Activated T-cell treated with anti-CD3 and anti-CD28 coated beads, Interleukin-2, amount 50 U/mL, for 72 hours (primary cell): ENCODE results near the gene TLE2. TPM values are rescaled to one million over a fixed set of nuclear protein-coding genes. Genes with fewer than 3 reads are reported as not detected.
"Not testable (repeated sequence)": the region's sequence is repeated elsewhere in the genome, so short reads cannot be mapped to it uniquely, and the experiment has no call there.

Experiments
- ATAC-seq, 2 donors: fragments of 150-1000 bp; cut with Tn5 transposase; replicated peaks in 1 of 2; 2 replicates each; pipeline ENCODE4 v1.10.0; 2021; ENCODE audit warnings: moderate library complexity in 2 of 2, mild to moderate bottlenecking in 1 of 2
- DNase-seq, 2 donors: peaks; one replicate each; pipeline ENCODE4 v3.0.0; 2021 to 2022; ENCODE audit warnings: mixed read lengths in 1 of 2
- H3K27ac Mint-ChIP-seq: one replicate; pipeline ENCODE4 v1.8.0; 2022; ENCODE audit warnings: mild to moderate bottlenecking, moderate library complexity, mixed read lengths
- H3K27me3 Mint-ChIP-seq: one replicate; pipeline ENCODE4 v1.8.0; 2022; ENCODE audit warnings: low read depth, mixed read lengths
- H3K36me3 Mint-ChIP-seq, 2 donors: one replicate each; pipeline ENCODE4 v1.8.0; 2022; ENCODE audit warnings: mixed read lengths in 2 of 2, mild to moderate bottlenecking in 1 of 2; ENCODE audit not compliant: insufficient read depth in 2 of 2
- H3K4me1 Mint-ChIP-seq: one replicate; pipeline ENCODE4 v1.8.0; 2022; ENCODE audit warnings: low read depth, mixed read lengths
- H3K4me3 Mint-ChIP-seq, 2 donors: one replicate each; pipeline ENCODE4 v1.8.0; 2022; ENCODE audit warnings: mild to moderate bottlenecking in 2 of 2, mixed read lengths in 2 of 2, moderate library complexity in 2 of 2
- H3K9me3 Mint-ChIP-seq, 2 donors: one replicate each; pipeline ENCODE4 v1.8.0; 2022; ENCODE audit warnings: mixed read lengths in 2 of 2
- total RNA-seq, 2 donors: library from RNA; stranded (reverse); gene quantifications; one replicate each; pipeline ENCODE4 v1.2.3, GENCODE V29; 2022

TLE2 gene
- total RNA-seq, 2 donors from 2014 or later = 12.4 to 16.5 TPM

DNA sequence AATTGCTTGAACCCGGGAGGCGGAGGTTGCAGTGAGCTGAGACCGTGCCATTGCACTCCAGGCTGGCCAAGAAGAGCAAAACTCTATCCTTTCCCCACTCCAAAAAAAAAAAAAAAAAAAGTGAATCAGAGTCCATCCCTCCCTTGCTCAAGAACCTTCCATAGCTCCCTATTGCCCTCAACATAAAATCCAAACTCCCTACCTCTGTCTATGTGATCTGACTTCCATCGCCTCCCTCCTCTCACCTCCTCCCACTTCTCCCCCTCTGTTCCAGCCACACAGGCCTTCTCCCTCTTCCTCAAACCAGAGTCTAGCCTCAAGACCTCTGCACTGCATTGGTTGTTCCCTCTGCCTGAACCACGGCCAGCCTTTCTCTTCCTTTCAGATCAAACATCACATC, 10.0 kb upstream of the TLE2 start:
- Mint-ChIP-seq H3K9me3 (no peaks in the 10 kb centered on the region), H3K4me1 (peaks cover 36% of the 10 kb centered on the region), H3K27me3 (no peaks in the 10 kb centered on the region), H3K4me3 (peak overlapping the region in 1 of 2 donors; percentile 24), H3K27ac (no peak overlapping the region), H3K36me3 (no peaks in the 10 kb centered on the region)
- no peak for DNase-seq
- no peak for ATAC-seq

DNA sequence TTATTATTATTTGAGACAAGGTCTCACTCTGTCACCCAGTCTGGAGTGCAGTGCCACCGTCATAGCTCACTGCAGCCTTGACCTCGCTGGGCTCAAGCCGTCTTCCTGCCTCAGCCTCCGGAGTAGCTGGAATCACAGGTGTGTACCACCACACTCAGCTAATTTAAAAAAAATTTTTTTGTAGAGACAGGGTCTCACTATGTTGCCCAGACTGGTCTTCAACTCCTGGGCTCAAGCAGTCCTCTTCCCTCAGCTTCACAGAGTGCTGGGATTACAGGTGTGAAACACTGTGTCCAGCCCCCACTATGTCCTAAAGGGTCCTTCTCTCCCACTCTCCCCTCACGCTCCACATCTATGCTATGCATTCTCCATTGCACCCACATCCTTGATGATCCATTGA, 9.1 kb upstream of the TLE2 start:
- no peak for DNase-seq
- Mint-ChIP-seq H3K36me3 (no peaks in the 10 kb centered on the region), H3K27me3 (no peaks in the 10 kb centered on the region), H3K27ac (no peak overlapping the region), H3K4me3 (no peak overlapping the region), H3K9me3 (no peaks in the 10 kb centered on the region), H3K4me1 (peaks cover 38% of the 10 kb centered on the region)
- ATAC-seq = no peak

DNA sequence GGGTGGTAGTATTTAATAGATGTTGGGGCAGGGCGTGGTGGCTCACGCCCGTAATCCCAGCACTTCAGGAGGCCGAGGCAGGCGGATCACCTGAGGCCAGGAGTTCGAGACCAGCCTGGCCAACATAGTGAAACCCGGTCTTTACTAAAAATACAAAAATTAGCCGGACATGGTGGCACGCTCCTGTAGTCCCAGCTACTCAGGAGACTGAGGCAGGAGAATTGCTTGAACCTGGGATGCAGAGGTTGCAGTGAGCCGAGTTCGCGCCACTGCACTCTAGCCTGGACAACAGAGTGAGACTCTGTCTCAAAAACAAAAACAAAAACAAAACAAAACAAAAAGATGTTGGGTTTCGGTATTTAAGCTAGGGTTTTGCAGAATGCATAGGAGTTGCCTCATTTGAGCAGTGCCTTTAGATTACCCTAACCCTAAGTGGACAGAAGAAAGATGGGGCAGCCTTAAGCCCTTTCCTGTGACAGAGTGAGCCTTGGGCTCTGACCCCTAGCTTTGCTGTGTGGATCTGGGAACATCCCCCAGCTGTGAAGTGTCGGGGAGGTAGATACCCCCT, 8.0 kb upstream of the TLE2 start:
- DNase-seq, H3K36me3 Mint-ChIP-seq, H3K27ac Mint-ChIP-seq, ATAC-seq, H3K27me3 Mint-ChIP-seq, H3K9me3 Mint-ChIP-seq: not testable (repeated sequence)
- Mint-ChIP-seq H3K4me1 (peaks cover 33% of the 10 kb centered on the region), H3K4me3 (peak overlapping the region; percentile 87 to 95)

DNA sequence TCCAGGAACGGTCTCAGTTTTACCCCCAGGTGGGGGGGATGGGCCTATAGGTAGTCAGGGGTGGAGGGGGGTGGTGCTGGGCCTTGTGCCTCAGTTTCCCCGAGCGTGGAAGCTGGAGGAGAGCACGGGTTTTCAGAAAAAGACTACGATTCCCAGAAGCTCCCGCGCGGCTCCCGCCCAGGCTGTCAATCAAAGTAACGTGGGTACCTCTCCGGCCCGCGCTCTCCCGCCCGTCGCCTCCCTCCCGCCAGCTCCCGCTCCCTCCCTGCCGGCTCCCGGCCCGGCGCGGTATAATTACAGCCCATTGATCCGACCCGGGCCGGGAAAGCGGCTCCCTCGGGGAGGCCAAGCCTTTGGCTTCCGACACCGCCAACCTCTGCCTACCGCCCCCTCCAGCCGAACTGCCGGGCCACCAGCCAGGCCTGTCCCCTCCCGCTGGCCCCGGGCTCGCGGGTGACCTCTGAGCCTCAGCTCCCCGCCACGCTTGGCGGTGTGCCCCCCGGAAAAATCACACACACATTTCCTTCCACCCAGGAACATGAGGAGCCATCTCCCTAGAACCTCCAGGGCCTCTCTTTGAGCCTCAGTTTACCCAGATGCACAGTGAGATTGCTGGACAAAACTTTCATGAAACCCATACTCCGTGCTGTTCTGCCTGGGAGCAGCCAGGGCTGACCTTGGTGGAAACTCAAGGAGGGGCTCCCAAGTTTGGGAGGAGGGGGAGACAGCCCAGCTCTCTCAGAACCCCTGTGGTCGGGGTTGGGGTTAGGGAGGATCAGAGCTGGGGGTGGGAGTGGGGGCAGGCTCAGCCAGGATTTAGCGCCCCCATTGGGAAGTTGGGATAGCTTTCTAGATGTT, 7.3 kb upstream of the TLE2 start:
- H3K9me3 Mint-ChIP-seq = no peaks in the 10 kb centered on the region
- H3K4me3 Mint-ChIP-seq = peak overlapping the region; percentile 87 to 95
- H3K27me3 Mint-ChIP-seq = peaks cover 6% of the 10 kb centered on the region
- H3K4me1 Mint-ChIP-seq = peaks cover 29% of the 10 kb centered on the region
- peak overlapping the region; percentile 90 for H3K27ac Mint-ChIP-seq
- no peaks in the 10 kb centered on the region for H3K36me3 Mint-ChIP-seq
- DNase-seq = peak; percentile 86 to 87
- peak; percentile 65 to 72 for ATAC-seq

DNA sequence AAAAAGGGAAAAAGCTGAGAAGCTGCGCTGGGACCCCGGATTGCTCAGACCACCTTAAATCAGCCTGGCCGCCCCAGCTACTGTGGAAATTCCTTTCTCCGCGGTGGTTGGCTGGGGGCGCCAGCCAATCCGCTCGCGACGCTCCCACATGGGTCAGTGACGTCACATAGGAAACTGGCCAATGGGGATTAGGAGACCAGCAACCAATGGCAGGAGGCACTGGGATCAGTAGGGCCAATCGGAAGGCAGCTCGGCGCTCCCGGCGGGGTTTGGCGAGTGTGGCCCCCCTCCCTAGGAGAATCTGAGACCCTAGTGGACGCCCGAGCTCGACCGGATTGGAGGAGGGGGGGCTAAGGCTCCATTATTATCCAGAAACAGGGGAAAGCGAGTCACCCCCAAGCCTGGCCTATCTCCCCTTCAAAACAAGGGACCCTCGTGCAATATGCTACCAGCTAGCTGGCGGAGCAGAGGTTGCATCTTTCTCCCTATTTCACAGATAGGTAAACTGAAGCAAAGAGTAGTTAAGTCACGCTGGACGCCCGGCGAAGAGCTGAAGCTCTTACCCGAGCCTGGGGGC, 6.5 kb upstream of the TLE2 start:
- H3K27me3 Mint-ChIP-seq = peaks cover 13% of the 10 kb centered on the region
- DNase-seq (peak; percentile 95 to 97), ATAC-seq (peak; percentile 92 to 93)
- peak overlapping the region; percentile 90 for H3K27ac Mint-ChIP-seq
- H3K4me1 Mint-ChIP-seq = peaks cover 29% of the 10 kb centered on the region
- no peaks in the 10 kb centered on the region for H3K9me3 Mint-ChIP-seq
- peak overlapping the region; percentile 87 to 95 for H3K4me3 Mint-ChIP-seq
- H3K36me3 Mint-ChIP-seq = no peaks in the 10 kb centered on the region

DNA sequence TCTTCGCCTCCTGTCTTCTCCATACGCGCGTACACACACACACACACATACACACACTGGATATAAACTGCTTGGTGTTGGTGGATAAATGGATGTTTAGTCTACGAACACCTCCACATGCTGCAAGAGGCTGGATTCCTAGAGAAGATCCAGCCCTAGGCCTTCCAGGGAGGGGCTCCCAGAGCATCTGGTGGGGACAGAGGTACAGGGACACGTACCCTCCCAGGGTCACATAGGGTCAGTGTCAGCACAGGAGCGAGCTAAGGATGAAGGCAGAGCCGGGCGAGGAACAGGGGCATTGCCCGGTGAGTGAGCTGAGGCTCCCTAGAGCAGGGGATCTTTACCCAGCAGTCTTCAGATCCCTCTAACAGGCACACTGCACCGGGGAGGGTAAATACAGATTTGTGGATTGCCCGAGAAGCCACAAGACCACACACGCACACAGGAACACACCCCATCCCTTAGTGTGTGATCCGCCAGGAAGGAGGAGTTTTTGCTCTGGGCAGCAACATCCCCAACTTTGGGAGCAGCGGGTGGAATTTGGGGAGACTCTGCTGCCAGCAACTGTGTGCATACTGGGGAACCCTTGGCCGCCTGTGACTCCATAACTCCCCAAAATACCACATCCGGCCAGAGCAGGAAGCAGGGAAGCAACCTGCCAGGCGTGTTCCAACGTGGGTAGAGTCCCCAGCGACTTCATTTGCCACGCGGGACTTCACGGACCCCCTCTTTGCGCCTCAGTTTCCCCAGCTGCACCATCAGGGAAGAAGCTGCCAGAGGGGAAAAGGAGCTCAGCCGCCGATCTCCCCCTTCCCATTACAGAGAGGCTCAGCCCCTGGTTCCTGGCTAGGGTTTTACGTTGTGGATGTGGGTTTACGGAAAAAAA, 5.8 kb upstream of the TLE2 start:
- Mint-ChIP-seq H3K4me1 (peaks cover 33% of the 10 kb centered on the region), H3K4me3 (peak overlapping the region; percentile 87 to 95), H3K9me3 (no peaks in the 10 kb centered on the region), H3K27ac (peak overlapping the region; percentile 90), H3K36me3 (no peaks in the 10 kb centered on the region), H3K27me3 (peaks cover 20% of the 10 kb centered on the region)
- ATAC-seq (peak in 1 of 2 donors; percentile 50), DNase-seq (peak; percentile 46 to 54)

DNA sequence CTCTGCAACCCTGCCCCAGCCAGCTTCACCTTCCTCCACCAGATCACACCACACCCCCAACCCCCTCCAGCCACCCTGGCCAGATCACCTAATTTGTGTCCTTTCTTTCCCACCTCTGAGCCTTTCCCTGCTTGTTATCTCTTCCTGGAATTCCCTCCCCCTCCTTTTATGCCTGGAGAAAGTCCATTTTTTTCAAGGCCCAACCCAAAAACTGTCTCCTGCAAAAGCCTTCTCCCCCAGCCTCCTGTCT, 5.3 kb upstream of the TLE2 start:
- Mint-ChIP-seq H3K27me3 (peaks cover 22% of the 10 kb centered on the region), H3K36me3 (no peaks in the 10 kb centered on the region), H3K27ac (no peak overlapping the region), H3K4me1 (peaks cover 33% of the 10 kb centered on the region), H3K4me3 (peak overlapping the region in 1 of 2 donors; percentile 87), H3K9me3 (no peaks in the 10 kb centered on the region)
- DNase-seq = no peak
- no peak for ATAC-seq

DNA sequence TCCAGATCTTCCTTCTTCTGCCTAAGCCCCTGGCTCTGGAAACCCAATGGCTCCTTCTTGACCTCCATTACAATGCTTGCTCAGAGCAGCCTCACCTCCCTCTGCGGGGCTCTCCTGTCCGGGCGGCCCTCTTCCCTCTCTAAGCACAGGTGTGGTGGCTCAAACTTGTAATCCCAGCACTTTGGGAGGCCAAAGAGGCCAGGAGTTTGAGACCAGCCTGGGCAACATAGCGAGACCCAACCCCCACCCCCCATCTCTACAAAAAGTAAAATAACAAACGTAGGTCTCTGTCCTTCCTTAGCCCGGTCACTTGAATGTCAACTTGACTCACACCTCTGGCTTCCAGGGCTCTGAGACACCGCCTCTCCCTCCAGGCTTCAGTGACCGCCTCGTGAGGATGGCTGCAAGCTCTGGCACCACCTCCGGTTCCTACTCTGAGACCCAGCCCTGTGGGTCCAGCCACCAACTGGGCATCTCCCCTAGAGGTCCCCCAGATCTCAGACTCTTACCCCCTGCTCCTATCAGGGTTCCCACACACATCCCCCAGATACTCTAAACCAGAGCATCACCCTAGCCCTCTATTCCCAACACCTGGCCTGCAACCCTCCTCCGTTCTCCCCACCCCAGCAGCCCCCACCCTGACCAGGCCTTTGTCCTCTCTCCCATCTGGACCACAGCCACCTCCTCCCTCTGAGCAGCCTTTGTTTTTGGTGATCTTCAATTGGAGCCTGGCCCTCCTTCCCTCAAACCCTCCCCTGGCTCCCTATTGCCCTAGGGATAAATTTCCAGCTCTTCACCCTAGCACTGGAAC, 4.7 kb upstream of the TLE2 start:
- peaks cover 32% of the 10 kb centered on the region for H3K4me1 Mint-ChIP-seq

DNA sequence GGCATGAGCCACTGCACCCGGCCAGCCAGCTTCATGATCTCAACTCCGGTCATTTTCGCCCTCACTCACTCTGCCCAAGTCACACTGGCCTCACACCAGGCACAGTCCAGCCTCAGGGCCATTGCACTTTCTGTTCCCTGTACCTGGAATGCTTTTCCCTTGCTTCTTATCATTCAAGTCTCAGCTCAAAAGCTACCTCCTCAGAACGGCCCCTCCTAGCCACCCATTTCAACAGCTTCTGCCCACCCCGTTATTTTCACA, 2.5 kb upstream of the TLE2 start:
- ATAC-seq = no peak
- no peak overlapping the region for H3K4me3 Mint-ChIP-seq

More for the DNA sequence above, 4.7 kb upstream of the TLE2 start:
- Mint-ChIP-seq H3K36me3 (no peaks in the 10 kb centered on the region), H3K9me3 (no peaks in the 10 kb centered on the region), H3K27ac (no peak overlapping the region), H3K27me3 (peaks cover 22% of the 10 kb centered on the region), H3K4me3 (peak overlapping the region in 1 of 2 donors; percentile 87)
- DNase-seq = no peak
- no peak for ATAC-seq

DNA sequence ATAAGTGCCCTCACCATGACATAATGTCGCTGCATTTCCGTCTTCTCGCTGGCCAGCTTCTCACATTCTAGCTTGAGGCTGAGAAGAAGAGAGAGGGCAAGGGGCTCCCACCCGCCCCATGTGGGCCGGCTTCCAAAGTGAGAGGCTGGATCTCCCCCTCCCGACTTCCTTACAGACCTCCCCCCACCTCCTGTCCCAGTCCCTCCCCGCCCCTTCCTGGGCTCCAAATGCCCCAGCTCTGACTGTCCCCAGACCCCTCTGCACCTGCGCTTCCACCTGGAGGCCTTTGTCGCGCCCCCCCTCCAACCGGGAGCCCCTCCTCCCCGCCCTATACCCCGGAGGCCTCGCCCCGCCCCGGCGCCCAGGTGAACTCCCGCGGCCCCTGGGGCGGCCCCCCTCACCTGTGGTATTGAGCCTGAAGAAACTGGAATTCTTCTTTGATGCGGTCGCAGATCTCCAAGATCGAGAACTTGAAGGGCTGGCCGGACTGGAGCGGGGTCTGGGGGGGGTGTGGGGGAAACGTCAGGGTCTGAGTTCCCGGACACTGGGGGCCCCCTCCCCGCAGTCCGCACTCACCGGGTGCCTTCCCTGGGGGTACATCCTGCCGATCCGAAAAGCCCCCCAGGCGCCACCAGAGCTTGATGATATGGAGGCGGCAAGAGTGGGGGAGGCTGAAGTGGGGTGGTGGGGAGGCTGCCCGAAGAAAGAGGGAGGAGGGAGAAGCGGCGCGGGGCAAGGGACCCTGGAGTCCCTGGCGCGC, 595 bp downstream of the TLE2 start:
- DNase-seq = no peak
- peak; percentile 12 to 13 for ATAC-seq
- H3K4me3 Mint-ChIP-seq = peak overlapping the region; percentile 64 to 77
- no peaks in the 10 kb centered on the region for H3K36me3 Mint-ChIP-seq
- H3K9me3 Mint-ChIP-seq = no peaks in the 10 kb centered on the region
- no peak overlapping the region for H3K27ac Mint-ChIP-seq
- peaks cover 32% of the 10 kb centered on the region for H3K27me3 Mint-ChIP-seq
- peaks cover 35% of the 10 kb centered on the region for H3K4me1 Mint-ChIP-seq

More for the DNA sequence above, 2.5 kb upstream of the TLE2 start:
- Mint-ChIP-seq H3K9me3 (no peaks in the 10 kb centered on the region), H3K4me1 (peaks cover 33% of the 10 kb centered on the region), H3K27ac (no peak overlapping the region), H3K36me3 (no peaks in the 10 kb centered on the region), H3K27me3 (peaks cover 32% of the 10 kb centered on the region)
- DNase-seq = no peak

DNA sequence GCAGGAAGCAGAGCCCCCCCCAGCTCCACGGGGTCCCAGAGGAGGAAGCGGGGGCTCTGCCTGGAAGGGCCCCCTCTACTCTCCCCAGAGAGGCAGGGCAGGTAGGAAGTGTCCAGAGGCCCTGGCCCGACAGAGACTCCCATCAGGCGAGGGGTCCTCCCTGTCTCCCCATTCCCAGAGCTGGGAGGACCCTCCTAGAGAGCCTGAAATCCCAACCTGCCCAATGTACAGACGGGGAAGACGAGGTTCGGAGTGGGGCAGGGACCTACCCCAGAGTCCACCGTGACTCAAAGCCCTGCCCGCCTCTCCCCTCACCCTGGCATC, 1.1 kb downstream of the TLE2 start:
- ATAC-seq (no peak), DNase-seq (no peak)
- H3K4me1 Mint-ChIP-seq = peaks cover 40% of the 10 kb centered on the region
- no peak overlapping the region for H3K27ac Mint-ChIP-seq
- H3K36me3 Mint-ChIP-seq = no peaks in the 10 kb centered on the region
- peak overlapping the region; percentile 59 to 77 for H3K4me3 Mint-ChIP-seq
- peaks cover 32% of the 10 kb centered on the region for H3K27me3 Mint-ChIP-seq
- H3K9me3 Mint-ChIP-seq = no peaks in the 10 kb centered on the region

DNA sequence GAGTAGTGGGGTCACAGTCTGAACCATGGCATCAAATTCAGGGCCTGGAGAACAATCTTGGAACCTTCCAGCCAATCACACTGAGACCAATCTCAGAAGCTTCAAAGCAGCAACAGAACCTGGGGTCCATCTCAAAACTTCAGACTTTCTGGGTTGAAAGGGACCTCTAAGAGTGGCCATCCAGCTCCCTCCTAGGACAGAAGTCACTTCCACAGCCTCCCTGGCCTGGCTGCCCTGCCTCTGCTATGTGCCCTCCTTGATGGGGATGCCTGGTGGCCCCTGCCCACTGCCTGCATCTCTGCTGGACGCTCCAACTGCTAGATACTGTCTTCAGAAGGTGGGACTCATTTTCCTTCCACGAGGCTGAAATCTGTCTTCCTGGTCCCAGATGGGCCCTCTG, 1.8 kb downstream of the TLE2 start:
- Mint-ChIP-seq H3K27me3 (peaks cover 32% of the 10 kb centered on the region), H3K9me3 (no peaks in the 10 kb centered on the region), H3K36me3 (no peaks in the 10 kb centered on the region), H3K4me1 (peaks cover 46% of the 10 kb centered on the region), H3K4me3 (peak overlapping the region in 1 of 2 donors; percentile 51), H3K27ac (no peak overlapping the region)
- ATAC-seq (no peak), DNase-seq (no peak)
